ENCODE measurements around the gene KLF1.

KLF1 gene

DNA sequence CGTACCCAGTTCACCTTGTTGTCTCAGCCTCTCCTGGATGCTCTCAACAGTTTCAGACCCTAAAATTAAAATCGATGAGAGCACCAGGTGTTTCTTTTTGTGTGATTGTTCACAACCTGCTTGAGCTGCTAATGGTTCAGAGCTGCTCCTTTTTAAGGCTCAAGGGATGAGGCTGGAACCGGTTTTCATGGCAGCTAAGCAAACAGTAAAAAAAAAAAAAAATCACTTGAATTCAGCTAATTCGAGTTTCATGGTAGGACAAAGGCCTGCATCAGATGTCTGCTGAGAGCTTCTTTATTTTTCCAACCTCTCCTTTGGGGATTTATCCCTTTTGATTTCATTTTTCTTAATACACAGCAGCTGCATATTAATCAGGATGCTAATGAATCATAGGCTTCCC, 25.6 kb upstream of the KLF1 start:
- no peak overlapping the region for H3K4me3 ChIP-seq (replicated peaks; ENCODE audit: low read depth, low read length)
- TF ChIP-seq, protein P1, sequence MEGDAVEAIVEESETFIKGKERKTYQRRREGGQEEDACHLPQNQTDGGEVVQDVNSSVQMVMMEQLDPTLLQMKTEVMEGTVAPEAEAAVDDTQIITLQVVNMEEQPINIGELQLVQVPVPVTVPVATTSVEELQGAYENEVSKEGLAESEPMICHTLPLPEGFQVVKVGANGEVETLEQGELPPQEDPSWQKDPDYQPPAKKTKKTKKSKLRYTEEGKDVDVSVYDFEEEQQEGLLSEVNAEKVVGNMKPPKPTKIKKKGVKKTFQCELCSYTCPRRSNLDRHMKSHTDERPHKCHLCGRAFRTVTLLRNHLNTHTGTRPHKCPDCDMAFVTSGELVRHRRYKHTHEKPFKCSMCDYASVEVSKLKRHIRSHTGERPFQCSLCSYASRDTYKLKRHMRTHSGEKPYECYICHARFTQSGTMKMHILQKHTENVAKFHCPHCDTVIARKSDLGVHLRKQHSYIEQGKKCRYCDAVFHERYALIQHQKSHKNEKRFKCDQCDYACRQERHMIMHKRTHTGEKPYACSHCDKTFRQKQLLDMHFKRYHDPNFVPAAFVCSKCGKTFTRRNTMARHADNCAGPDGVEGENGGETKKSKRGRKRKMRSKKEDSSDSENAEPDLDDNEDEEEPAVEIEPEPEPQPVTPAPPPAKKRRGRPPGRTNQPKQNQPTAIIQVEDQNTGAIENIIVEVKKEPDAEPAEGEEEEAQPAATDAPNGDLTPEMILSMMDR (IDR thresholded peaks at IDR 0.05; ENCODE audit: low read length, missing control alignments): no peak

DNA sequence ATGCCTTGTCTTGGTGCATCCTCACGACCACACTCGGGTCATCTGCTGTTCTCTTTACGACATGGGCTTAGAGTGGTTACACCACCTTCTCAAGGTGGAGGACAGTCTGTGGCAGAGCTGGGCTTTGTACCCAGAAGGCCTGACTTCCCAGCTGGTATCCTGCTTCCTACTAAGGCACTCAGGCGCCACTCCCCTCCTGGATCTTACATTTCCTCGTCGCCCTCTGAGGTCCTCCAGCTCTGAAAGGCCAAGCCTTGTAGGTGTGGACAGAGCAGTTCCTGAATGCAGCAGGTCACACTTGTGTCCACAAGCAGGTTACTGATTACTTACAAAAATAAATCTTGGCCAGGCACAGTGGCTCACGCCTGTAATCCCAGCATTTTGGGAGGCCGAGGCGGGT, 20.2 kb upstream of the KLF1 start:
- no peak for DNase-seq (ENCODE audit: low read depth)
- H3K4me3 ChIP-seq (replicated peaks; ENCODE audit: low read depth, low read length): no peak overlapping the region
- TF ChIP-seq, protein P1 (IDR thresholded peaks at IDR 0.05; ENCODE audit: low read length, missing control alignments): no peak

More for the DNA sequence above, 25.6 kb upstream of the KLF1 start:
- DNase-seq (ENCODE audit: low read depth): no peak

DNA sequence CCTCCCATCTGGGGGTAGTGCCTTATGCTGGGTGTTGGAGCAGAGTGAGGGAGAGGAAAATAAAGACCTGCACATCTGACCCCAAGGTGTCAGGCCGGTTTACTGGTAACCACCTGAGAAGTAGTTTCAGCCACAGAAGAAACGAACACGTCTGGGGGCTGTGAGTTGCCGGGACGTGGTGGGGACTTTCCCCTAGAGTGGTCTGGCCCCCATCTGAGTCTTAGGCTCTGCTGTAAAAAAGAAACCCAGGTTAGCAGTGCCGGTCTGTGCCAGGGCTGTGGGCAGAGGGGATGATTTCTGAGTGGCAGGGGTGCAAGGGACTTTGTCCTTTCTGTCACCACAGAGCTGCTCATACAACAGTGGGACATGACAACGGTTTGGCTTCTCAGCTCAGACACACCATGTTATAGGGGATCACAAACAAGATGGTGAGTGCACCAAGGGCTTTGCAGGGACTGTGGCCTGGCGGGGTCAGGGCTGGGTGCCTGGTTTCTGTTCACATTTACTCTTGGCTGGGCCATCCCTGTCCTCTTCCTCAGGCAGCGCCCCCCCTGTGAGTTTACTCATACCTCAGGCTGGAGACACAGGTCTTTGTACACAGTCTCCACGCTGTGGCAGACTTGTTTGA, 13.0 kb upstream of the KLF1 start:
- TF ChIP-seq, protein P1 (IDR thresholded peaks at IDR 0.05; ENCODE audit: low read length, missing control alignments): no peak
- DNase-seq (ENCODE audit: low read depth): no peak
- H3K4me3 ChIP-seq (replicated peaks; ENCODE audit: low read depth, low read length): no peak overlapping the region

DNA sequence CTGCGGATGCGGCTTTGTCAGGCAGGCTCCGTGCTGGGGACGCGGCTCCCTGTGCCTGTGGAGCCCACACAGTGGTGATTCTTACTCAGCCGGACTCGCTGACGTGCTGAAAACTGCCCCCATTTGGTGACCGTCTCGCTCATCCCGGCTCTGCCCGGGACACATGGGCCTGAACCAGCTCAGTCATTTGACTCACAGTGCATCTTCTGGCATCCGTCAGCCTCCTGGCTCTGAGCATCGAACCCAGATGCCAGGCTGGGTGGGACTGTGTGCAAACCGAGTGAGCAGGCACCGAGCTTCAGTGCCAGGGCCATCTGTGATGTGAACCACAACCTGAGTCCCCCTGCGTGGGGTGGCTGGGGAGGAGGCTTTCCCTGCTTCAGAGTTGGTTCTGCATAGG, 9.5 kb upstream of the KLF1 start:
- TF ChIP-seq, protein P1 (IDR thresholded peaks at IDR 0.05; ENCODE audit: low read length, missing control alignments): no peak
- no peak overlapping the region for H3K4me3 ChIP-seq (replicated peaks; ENCODE audit: low read depth, low read length)
- no peak for DNase-seq (ENCODE audit: low read depth)

DNA sequence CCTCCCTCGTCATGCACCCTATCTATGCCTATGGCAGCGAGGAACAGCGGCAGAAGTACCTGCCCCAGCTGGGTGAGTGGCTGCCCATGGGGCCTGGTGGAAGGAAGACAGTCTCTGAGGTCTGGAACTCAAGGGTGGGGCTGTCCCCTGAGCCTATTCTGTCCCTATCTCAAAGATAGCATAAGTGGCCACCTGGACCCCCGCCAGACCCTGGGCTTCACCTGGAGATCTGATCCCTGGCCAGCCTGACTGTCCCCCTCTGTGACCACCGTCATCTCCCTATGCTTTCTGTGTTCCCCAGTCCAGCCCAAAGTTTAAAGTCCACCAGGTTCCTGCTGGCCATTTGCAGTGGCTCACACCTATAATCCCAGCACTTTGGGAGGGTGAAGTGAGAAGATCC, 6.6 kb upstream of the KLF1 start:
- no peak overlapping the region for H3K4me3 ChIP-seq (replicated peaks; ENCODE audit: low read depth, low read length)
- DNase-seq (ENCODE audit: low read depth): no peak
- TF ChIP-seq, protein P1 (IDR thresholded peaks at IDR 0.05; ENCODE audit: low read length, missing control alignments): no peak

DNA sequence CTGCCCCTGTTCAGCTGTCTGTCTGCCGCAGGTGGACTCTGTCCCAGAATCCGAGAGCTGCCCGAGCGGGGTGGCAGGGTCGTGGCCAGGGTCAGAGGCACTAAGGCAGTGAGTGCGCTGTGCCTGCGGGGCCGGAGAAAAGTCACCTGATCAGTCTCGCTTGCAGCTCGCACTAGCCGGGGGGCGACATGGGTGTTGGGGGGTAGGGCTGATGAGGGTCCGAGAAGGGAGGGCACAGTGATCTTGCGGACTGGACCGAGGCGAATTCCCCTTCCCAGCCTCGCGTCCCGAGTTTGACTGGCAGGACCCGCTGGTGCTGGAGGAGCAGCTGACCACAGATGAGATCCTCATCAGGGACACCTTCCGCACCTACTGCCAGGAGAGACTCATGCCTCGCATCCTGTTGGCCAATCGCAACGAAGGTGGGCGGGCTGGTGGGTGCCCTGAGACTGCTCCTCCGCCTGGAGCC, 4.6 kb upstream of the KLF1 start:
- no peak for DNase-seq (ENCODE audit: low read depth)
- peak overlapping the region; percentile 93 for H3K4me3 ChIP-seq (replicated peaks; ENCODE audit: low read depth, low read length)
- TF ChIP-seq, protein P1 (IDR thresholded peaks at IDR 0.05; ENCODE audit: low read length, missing control alignments): no peak
